CD4-positive, CD25-positive, alpha-beta regulatory T cell (primary cell): ENCODE measurements around the gene PLK3. TPM values are rescaled to one million over a fixed set of nuclear protein-coding genes. Genes with fewer than 3 reads are reported as not detected.

ENCODE experiments used
- ATAC-seq, 2 donors: fragments of 150-1000 bp; cut with Tn5 transposase; one replicate each; pipeline ENCODE4 v1.10.0; 2021; ENCODE audit warnings: low read depth in 2 of 2, moderate number of reproducible peaks in 2 of 2, moderate library complexity in 1 of 2
- DNase-seq, 3 donors: peaks; one replicate each; pipeline versions ENCODE4 v3.0.0 to v3.0.0-alpha.2; 2012 to 2022; ENCODE audit warnings: mixed read lengths in 1 of 3
- H3K27ac ChIP-seq: one replicate; pipeline ENCODE4 v1.7.0; 2013; ENCODE audit warnings: mild to moderate bottlenecking, low read length; ENCODE audit not compliant: insufficient read depth, poor library complexity, severe bottlenecking
- H3K27me3 ChIP-seq: one replicate; pipeline ENCODE4 v1.7.0; 2013; ENCODE audit warnings: low read length; ENCODE audit not compliant: control insufficient read depth, insufficient read depth
- H3K36me3 ChIP-seq: one replicate; pipeline ENCODE4 v1.7.0; 2013; ENCODE audit warnings: mild to moderate bottlenecking, low read length, moderate library complexity; ENCODE audit not compliant: control insufficient read depth, insufficient read depth
- H3K4me1 ChIP-seq: 2 replicates; pipeline ENCODE4 v1.7.0; 2013; ENCODE audit warnings: mild to moderate bottlenecking, low read length; ENCODE audit not compliant: insufficient read depth, control insufficient read depth, poor library complexity, severe bottlenecking
- H3K4me3 ChIP-seq: one replicate; pipeline ENCODE4 v1.7.0; 2013; ENCODE audit warnings: low read depth, mild to moderate bottlenecking, low read length, moderate library complexity
- H3K9me3 ChIP-seq, 2 experiments: 1 replicate in 1 of 2; 2 replicates in 1 of 2; pipeline ENCODE4 v1.7.0; 2013; ENCODE audit warnings: low read length in 2 of 2, mild to moderate bottlenecking in 1 of 2, moderate library complexity in 1 of 2; ENCODE audit not compliant: control insufficient read depth in 2 of 2
- H3K27ac Mint-ChIP-seq, 3 donors: one replicate each; pipeline ENCODE4 v1.8.0; 2020 to 2022; ENCODE audit warnings: mild to moderate bottlenecking in 3 of 3, mixed read lengths in 3 of 3, moderate library complexity in 2 of 3
- H3K27me3 Mint-ChIP-seq: one replicate; pipeline ENCODE4 v1.8.0; 2022; ENCODE audit warnings: mild to moderate bottlenecking, mixed read lengths
- H3K36me3 Mint-ChIP-seq: one replicate; pipeline ENCODE4 v1.8.0; 2020; ENCODE audit warnings: mixed read lengths
- H3K4me1 Mint-ChIP-seq, 4 donors: one replicate each; pipeline ENCODE4 v1.8.0; 2020 to 2022; ENCODE audit warnings: mixed read lengths in 4 of 4, mild to moderate bottlenecking in 1 of 4
- H3K4me3 Mint-ChIP-seq, 4 donors: one replicate each; pipeline ENCODE4 v1.8.0; 2020 to 2022; ENCODE audit warnings: mild to moderate bottlenecking in 4 of 4, mixed read lengths in 4 of 4, moderate library complexity in 3 of 4
- H3K9me3 Mint-ChIP-seq, 7 donors: one replicate each; pipeline ENCODE4 v1.8.0; 2020 to 2022; ENCODE audit warnings: mixed read lengths in 7 of 7, mild to moderate bottlenecking in 3 of 7, moderate library complexity in 2 of 7
- polyA plus RNA-seq, 4 donors: library from polyadenylated mRNA; unstranded; fragments of 300-500 nt; fragmentation: Illumina TruSeq; gene quantifications; one replicate each; pipeline ENCODE4 v1.2.3, GENCODE V29; 2021
- total RNA-seq: library from RNA; stranded (reverse); gene quantifications from one replicate; pipeline ENCODE4 v1.2.3, GENCODE V29; 2022

PLK3 gene
- total and polyA plus RNA-seq, 5 donors from 2014 or later: 28.2 to 539 (median 44.4) TPM

GRCh38 chr1:44854970-44855369 lies 54.8 kb downstream of the PLK3 start:
- H3K4me3 Mint-ChIP-seq: no peak overlapping the region

More at GRCh38 chr1:44854970-44855369, 54.8 kb downstream of the PLK3 start:
- Histone ChIP-seq H3K27me3 (no peaks in the 10 kb centered on the region), H3K9me3 (no peaks in the 10 kb centered on the region), H3K36me3 (peaks cover 8% of the 10 kb centered on the region), H3K27ac (no peak overlapping the region), H3K4me3 (no peak overlapping the region), H3K4me1 (no peaks in the 10 kb centered on the region)
- Mint-ChIP-seq H3K9me3 (no peaks in the 10 kb centered on the region), H3K27ac (no peak overlapping the region), H3K36me3 (peaks cover 44% of the 10 kb centered on the region), H3K27me3 (no peaks in the 10 kb centered on the region), H3K4me1 (peaks cover 0 to 3% (median 0%) of the 10 kb centered on the region in 4 donors)
- DNase-seq (no peak), ATAC-seq (no peak)

Other genes with a start within 250 kb of the PLK3 start
- 2.7 TPM for gene TMEM53, start 125.9 kb upstream of the PLK3 start, total RNA-seq
- gene TMEM53, start 125.9 kb upstream of the PLK3 start, polyA plus RNA-seq: 1 to 10 TPM; 4.2 to 6.8 (median 6.2) TPM
- gene ARMH1, start 125.7 kb upstream of the PLK3 start, total RNA-seq: 24.8 TPM
- 1 to 10 TPM; 3.0 to 5.7 (median 4.3) TPM for gene ARMH1, start 125.7 kb upstream of the PLK3 start, polyA plus RNA-seq
- not detected for gene RNU5D-1, start 69.2 kb upstream of the PLK3 start, total RNA-seq
- gene RNU5D-1, start 69.2 kb upstream of the PLK3 start, polyA plus RNA-seq: not detected
- 1.5 TPM for gene KIF2C, start 60.5 kb upstream of the PLK3 start, total RNA-seq
- gene KIF2C, start 60.5 kb upstream of the PLK3 start, polyA plus RNA-seq: 1 to 10 TPM; 1.1 to 3.9 (median 3.3) TPM
- 1,739 TPM for gene RPS8, start 24.8 kb upstream of the PLK3 start, total RNA-seq
- 1,000 to 10,000 TPM in 2 of 4 donors, 100 to 1,000 TPM in 2; 805 to 1,312 (median 1,070) TPM for gene RPS8, start 24.8 kb upstream of the PLK3 start, polyA plus RNA-seq
- gene BEST4, start 12.2 kb upstream of the PLK3 start, total RNA-seq: 0.57 TPM
- under 1 TPM in 3 of 4 donors, not detected in 1; 0.20 to 0.88 (median 0.78) TPM for gene BEST4, start 12.2 kb upstream of the PLK3 start, polyA plus RNA-seq
- 3.6 TPM for gene DYNLT4, start 7.0 kb downstream of the PLK3 start, total RNA-seq
- 1 to 10 TPM in 2 of 4 donors, under 1 TPM in 1, not detected in 1; 0.71 to 2.6 (median 2.1) TPM for gene DYNLT4, start 7.0 kb downstream of the PLK3 start, polyA plus RNA-seq
- 45.4 TPM for gene BTBD19, start 8.1 kb downstream of the PLK3 start, total RNA-seq
- gene BTBD19, start 8.1 kb downstream of the PLK3 start, polyA plus RNA-seq: under 1 TPM in 2 of 4 donors, not detected in 2; 0.31 to 0.87 TPM
- 0.94 TPM for gene PTCH2, start 42.9 kb downstream of the PLK3 start, total RNA-seq
- under 1 TPM in 2 of 4 donors, not detected in 2; 0.05 to 0.13 TPM for gene PTCH2, start 42.9 kb downstream of the PLK3 start, polyA plus RNA-seq
- gene EIF2B3, start 186.2 kb downstream of the PLK3 start, total RNA-seq: 11.8 TPM
- 10 to 100 TPM; 13.5 to 20.3 (median 16.2) TPM for gene EIF2B3, start 186.2 kb downstream of the PLK3 start, polyA plus RNA-seq
- 58.4 TPM for gene HECTD3, start 210.9 kb downstream of the PLK3 start, total RNA-seq
- 10 to 100 TPM; 24.2 to 31.0 (median 27.5) TPM for gene HECTD3, start 210.9 kb downstream of the PLK3 start, polyA plus RNA-seq
- gene UROD, start 211.9 kb downstream of the PLK3 start, total RNA-seq: 49.5 TPM
- gene UROD, start 211.9 kb downstream of the PLK3 start, polyA plus RNA-seq: 10 to 100 TPM; 72.7 to 93.6 (median 82.5) TPM